K562 (cell line): Measurements from ENCODE around the gene NPTXR. TPM values are rescaled to one million over a fixed set of nuclear protein-coding genes. Genes with fewer than 3 reads are reported as not detected.

Experiments used
- ATAC-seq: fragments of 200-7000 bp; cut with Tn5 transposase; 3 replicates; pipeline ENCODE4 v1.9.1; 2020; ENCODE audit warnings: moderate library complexity
- BruUV-seq: library from RNA; stranded (reverse); fragments of 400-500 nt; replicated peaks from 2 replicates; lab custom pipeline; 2021; lab: Mats Ljungman, UMichigan
- CTCF ChIA-PET: fragments of 300-600 bp; formaldehyde crosslinking; extraction: SDS; loops from one replicate; lab custom pipeline; 2021; ENCODE audit warnings: low intra/inter-chr PET ratio; lab: Yijun Ruan, JAX
- POLR2A ChIA-PET: fragments of 300-600, 350-650 bp; sonication (Branson Sonifier 250); formaldehyde crosslinking; extraction: SDS; loops from one replicate; lab custom pipeline; 2021; ENCODE audit warnings: antibody characterized with exemption, inconsistent platforms; lab: Yijun Ruan, JAX
- DNase-seq, 4 experiments: peaks; one replicate each; pipeline versions ENCODE4 v3.0.0 to v3.0.0-alpha.2; 2011 to 2018; ENCODE audit warnings: low spot score in 3 of 4, mixed read lengths in 3 of 4; ENCODE audit errors: extremely low read depth in 1 of 4
- FAIRE-seq: peaks from 2 replicates; lab custom pipeline; 2011; peaks lifted over from hg19 to GRCh38; lab: Jason Lieb, UNC
- H2AFZ ChIP-seq: 2 replicates; pipeline ENCODE4 v1.6.0; 2011; ENCODE audit warnings: low read depth, low read length, control low read depth, inconsistent platforms
- H3K27ac ChIP-seq: fragments of 200-600 bp; 3 replicates; pipeline ENCODE4 v1.8.0; 2011; ENCODE audit warnings: low read depth, mild to moderate bottlenecking, control low read depth, inconsistent platforms, low read length, moderate library complexity, mixed read lengths; ENCODE audit errors: extremely low read depth
- H3K27me3 ChIP-seq, 2 experiments: fragments of 300-600 bp in 1 of 2; 2 replicates in 1 of 2; 3 replicates in 1 of 2; pipeline versions ENCODE4 v1.6.0 to v1.8.0; 2011; ENCODE audit warnings: inconsistent platforms in 2 of 2, low read length in 2 of 2, mild to moderate bottlenecking in 1 of 2, mixed read lengths in 1 of 2, moderate library complexity in 1 of 2; ENCODE audit not compliant: control insufficient read depth in 2 of 2, insufficient read depth in 2 of 2
- H3K36me3 ChIP-seq: fragments of 300-600 bp; 3 replicates; pipeline ENCODE4 v1.8.0; 2011; ENCODE audit warnings: mild to moderate bottlenecking, low read length, inconsistent platforms; ENCODE audit not compliant: control insufficient read depth, insufficient read depth
- H3K4me1 ChIP-seq, 2 experiments: fragments of 200-600 bp in 1 of 2; replicated peaks in 1 of 2; 2 replicates in 1 of 2; 3 replicates in 1 of 2; pipeline versions ENCODE4 v1.5.1 to v1.8.0; 2011; ENCODE audit warnings: inconsistent platforms in 2 of 2, low read length in 2 of 2, mild to moderate bottlenecking in 1 of 2, mixed read lengths in 1 of 2, moderate library complexity in 1 of 2; ENCODE audit not compliant: control insufficient read depth in 2 of 2, insufficient read depth in 2 of 2
- H3K4me2 ChIP-seq: 2 replicates; pipeline ENCODE4 v1.6.1; 2011; ENCODE audit warnings: low read length, control low read depth, inconsistent platforms, mixed read lengths; ENCODE audit not compliant: insufficient read depth
- H3K4me3 ChIP-seq: fragments of 200-600 bp; sonication (generic), shearing (Covaris generic); 2 replicates; pipeline ENCODE4 v1.5.1; 2016; ENCODE audit warnings: control low read depth, inconsistent platforms
- H3K79me2 ChIP-seq: fragments of 200-600 bp; 3 replicates; pipeline ENCODE4 v1.8.0; 2011; ENCODE audit warnings: low read length, inconsistent platforms; ENCODE audit not compliant: control insufficient read depth, insufficient read depth
- H3K9ac ChIP-seq, 2 experiments: 2 replicates each; pipeline versions ENCODE4 v1.6.0 to v1.6.1; 2011; ENCODE audit warnings: low read depth in 2 of 2, low read length in 2 of 2, control low read depth in 1 of 2, inconsistent platforms in 1 of 2, mild to moderate bottlenecking in 1 of 2, mixed read lengths in 1 of 2; ENCODE audit not compliant: insufficient read depth in 1 of 2
- H3K9me1 ChIP-seq: one replicate; pipeline ENCODE4 v1.6.0; 2011; ENCODE audit warnings: inconsistent platforms, mild to moderate bottlenecking, low read length, moderate library complexity; ENCODE audit not compliant: control insufficient read depth, insufficient read depth
- H3K9me3 ChIP-seq: replicated peaks from 2 replicates; pipeline ENCODE4 v1.5.1; 2011; ENCODE audit warnings: low read depth, low read length, inconsistent platforms; ENCODE audit not compliant: control insufficient read depth, insufficient read depth
- H4K20me1 ChIP-seq: replicated peaks from 2 replicates; pipeline ENCODE4 v1.6.1; 2011; ENCODE audit warnings: low read length, inconsistent platforms, mixed read lengths; ENCODE audit not compliant: control insufficient read depth, insufficient read depth
- CBX1 ChIP-seq: sonication (generic); IDR thresholded peaks from 2 replicates; pipeline ENCODE4 v1.6.1; 2016; ENCODE audit warnings: antibody characterized with exemption, low read depth, mild to moderate bottlenecking
- JUNB ChIP-seq: fragments of 450-650 bp; formaldehyde crosslinking; conservative IDR thresholded peaks from 2 replicates; pipeline ENCODE4 v1.4.0; 2020; ENCODE audit warnings: mild to moderate bottlenecking
- MECOM ChIP-seq: fragments of 250-450 bp; sonication (Bioruptor Pico); IDR thresholded peaks from 2 replicates; pipeline ENCODE4 v1.8.0; 2022; ENCODE audit warnings: inconsistent platforms
- NCOA4 ChIP-seq: fragments of 450-650 bp; IDR thresholded peaks from 2 replicates; pipeline ENCODE4 v1.6.1; 2018; ENCODE audit warnings: mild to moderate bottlenecking; ENCODE audit not compliant: partially characterized antibody
- SP2 ChIP-seq: IDR thresholded peaks from 2 replicates; pipeline ENCODE4 v1.6.1; 2011; ENCODE audit warnings: mild to moderate bottlenecking, low read depth, low read length, moderate library complexity; ENCODE audit not compliant: poor library complexity, severe bottlenecking; ENCODE audit errors: extremely low read depth
- ZFP36 ChIP-seq: fragments of 150-350 bp; IDR thresholded peaks from 2 replicates; pipeline ENCODE4 v1.6.1; 2018; ENCODE audit warnings: low read length, low read depth; ENCODE audit not compliant: partially characterized antibody
- ZNF124 ChIP-seq: sonication (generic); formaldehyde crosslinking; IDR thresholded peaks from 2 replicates; pipeline ENCODE4 v1.8.1; 2022; ENCODE audit warnings: missing genetic modification reagents
- WGBS: fragments of 100-300 bp; shearing (Covaris generic); methylation state at CpG from one replicate; pipeline ENCODE4 v1.1.6; 2016; ENCODE audit warnings: low coverage, mixed read lengths; ENCODE audit not compliant: insufficient coverage; ENCODE audit errors: missing lambda C conversion rate; 5-methylcytosine and 5-hydroxymethylcytosine counted together
- in situ Hi-C: fragments of 300-500 bp; cut with MboI; formaldehyde crosslinking; loops from 4 replicates; pipeline ENCODE4 v1.15.0; 2018; ENCODE audit warnings: inconsistent platforms, mixed read lengths
- intact Hi-C: fragments of 100-400 bp; cut with micrococcal nuclease; formaldehyde crosslinking; loops from 2 replicates; pipeline ENCODE4 v1.14.2; 2022
- polyA plus RNA-seq, 8 experiments: library from polyadenylated mRNA; depleted of rRNA in 4 of 8; stranded (reverse) in 5 of 8; unstranded in 3 of 8; fragments of >200 nt; fragmentation: Nextera tagmentation in 2 of 8; fragmentation: Illumina TruSeq in 1 of 8; extraction: Ambion mirVana in 2 of 8; extraction: Trizol in 1 of 8; gene quantifications; 2 replicates each; pipeline versions ENCODE4 v1.2.1 to v1.2.3, GENCODE V29; 2011 to 2014; ENCODE audit warnings: inconsistent platforms in 1 of 8, missing spikeins in 1 of 8
- total RNA-seq, 7 experiments: library from RNA; depleted of rRNA in 6 of 7; stranded (reverse); fragments of >200 nt in 6 of 7; fragmentation: Illumina TruSeq in 2 of 7; extraction: Trizol in 2 of 7; gene quantifications; 2 replicates each; pipeline versions ENCODE4 v1.2.1 to v1.2.3, GENCODE V29; 2011 to 2021; ENCODE audit warnings: low replicate concordance in 1 of 7
- TF ChIP-seq, protein P1 (sequence below): IDR thresholded peaks from 2 replicates; pipeline ENCODE4 v1.6.1; 2012; ENCODE audit warnings: low read depth, low read length, improper control_type of control experiment, borderline replicate concordance

The NPTXR gene
- total and polyA plus RNA-seq, 9 of the 15 experiments (the other 6 are each of a cell fraction or from before 2014, with no cell fraction given) = 0.01 to 3.1 (median 1.1) TPM

GRCh38 chr22:38828616-38829205, 15.1 kb downstream of the NPTXR start:
- TF ChIP-seq MECOM (CRISPR knock-in tag) = no peak
- no peak for TF ChIP-seq JUNB (CRISPR knock-in tag)
- no peak for TF ChIP-seq SP2
- TF ChIP-seq CBX1 = no peak
- CTCF ChIA-PET = no interaction called here
- Histone ChIP-seq H2AFZ (no peak overlapping the region), H3K79me2 (no peaks in the 10 kb centered on the region), H3K27me3 (no peaks in the 10 kb centered on the region), H4K20me1 (0 out of 2 replicates have a peak, but pooled peaks cover 6% of the 10 kb centered on the region), H3K9ac (no peak overlapping the region), H3K9me1 (no peaks in the 10 kb centered on the region), H3K27ac (no peak overlapping the region), H3K9me3 (no peaks in the 10 kb centered on the region), H3K36me3 (no peaks in the 10 kb centered on the region), H3K4me1 (peaks cover 0 to 5% of the 10 kb centered on the region in 2 experiments; a peak in 2 of 5 replicates), H3K4me3 (no peak overlapping the region), H3K4me2 (no peak overlapping the region)
- POLR2A ChIA-PET = interaction anchor here (0.6 to 2.4 kb wide), 3 partner anchors 9 to 1895 kb away, joined by 4 to 10 read pairs (median 5); no protein-coding TSS in a partner anchor
- BruUV-seq = no TSS peak
- FAIRE-seq = no peak
- intact Hi-C loops = no loop called here
- WGBS = 43% methylated on average over 8 of the region's 10 CpGs
- ATAC-seq = no peak
- in situ Hi-C loops = no loop called here
- DNase-seq = no peak

GRCh38 chr22:38828191-38828590, 15.6 kb downstream of the NPTXR start:
- no peak overlapping the region for H3K27ac ChIP-seq
- peaks cover 0 to 5% of the 10 kb centered on the region in 2 experiments; a peak in 2 of 5 replicates for H3K4me1 ChIP-seq
- no peaks in the 10 kb centered on the region for H3K9me1 ChIP-seq
- 0 out of 2 replicates have a peak, but pooled peaks cover 6% of the 10 kb centered on the region for H4K20me1 ChIP-seq
- H3K79me2 ChIP-seq = no peaks in the 10 kb centered on the region
- TF ChIP-seq ZNF124 (CRISPR knock-in tag) (no peak), ZFP36 (no peak), NCOA4 (no peak)
- TF ChIP-seq, protein P1, sequence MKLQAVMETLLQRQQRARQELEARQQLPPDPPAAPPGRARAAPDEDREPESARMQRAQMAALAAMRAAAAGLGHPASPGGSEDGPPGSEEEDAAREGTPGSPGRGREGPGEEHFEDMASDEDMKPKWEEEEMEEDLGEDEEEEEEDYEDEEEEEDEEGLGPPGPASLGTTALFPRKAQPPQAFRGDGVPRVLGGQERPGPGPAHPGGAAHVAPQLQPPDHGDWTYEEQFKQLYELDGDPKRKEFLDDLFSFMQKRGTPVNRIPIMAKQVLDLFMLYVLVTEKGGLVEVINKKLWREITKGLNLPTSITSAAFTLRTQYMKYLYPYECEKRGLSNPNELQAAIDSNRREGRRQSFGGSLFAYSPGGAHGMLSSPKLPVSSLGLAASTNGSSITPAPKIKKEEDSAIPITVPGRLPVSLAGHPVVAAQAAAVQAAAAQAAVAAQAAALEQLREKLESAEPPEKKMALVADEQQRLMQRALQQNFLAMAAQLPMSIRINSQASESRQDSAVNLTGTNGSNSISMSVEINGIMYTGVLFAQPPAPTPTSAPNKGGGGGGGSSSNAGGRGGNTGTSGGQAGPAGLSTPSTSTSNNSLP = no peak
- no peak overlapping the region for H3K9ac ChIP-seq
- no peaks in the 10 kb centered on the region for H3K27me3 ChIP-seq
- in situ Hi-C loops (no loop called here), intact Hi-C loops (no loop called here)
- FAIRE-seq (no peak), ATAC-seq (no peak), DNase-seq (no peak)
- H3K4me2 ChIP-seq = no peak overlapping the region
- H3K36me3 ChIP-seq = no peaks in the 10 kb centered on the region
- POLR2A ChIA-PET = interaction anchor here (2.4 kb wide), 1 partner anchor 9 kb away, joined by 10 read pairs; no protein-coding TSS in a partner anchor
- 39% methylated on average over 10 of the region's 11 CpGs for WGBS
- CTCF ChIA-PET = no interaction called here
- BruUV-seq = no TSS peak
- no peak overlapping the region for H2AFZ ChIP-seq
- H3K9me3 ChIP-seq = no peaks in the 10 kb centered on the region
- H3K4me3 ChIP-seq = no peak overlapping the region
